ENCODE results near the gene GSTCD.
"Not testable (repeated sequence)": the region's sequence is repeated elsewhere in the genome, so short reads cannot be mapped to it uniquely, and the experiment has no call there.

GSTCD gene

DNA sequence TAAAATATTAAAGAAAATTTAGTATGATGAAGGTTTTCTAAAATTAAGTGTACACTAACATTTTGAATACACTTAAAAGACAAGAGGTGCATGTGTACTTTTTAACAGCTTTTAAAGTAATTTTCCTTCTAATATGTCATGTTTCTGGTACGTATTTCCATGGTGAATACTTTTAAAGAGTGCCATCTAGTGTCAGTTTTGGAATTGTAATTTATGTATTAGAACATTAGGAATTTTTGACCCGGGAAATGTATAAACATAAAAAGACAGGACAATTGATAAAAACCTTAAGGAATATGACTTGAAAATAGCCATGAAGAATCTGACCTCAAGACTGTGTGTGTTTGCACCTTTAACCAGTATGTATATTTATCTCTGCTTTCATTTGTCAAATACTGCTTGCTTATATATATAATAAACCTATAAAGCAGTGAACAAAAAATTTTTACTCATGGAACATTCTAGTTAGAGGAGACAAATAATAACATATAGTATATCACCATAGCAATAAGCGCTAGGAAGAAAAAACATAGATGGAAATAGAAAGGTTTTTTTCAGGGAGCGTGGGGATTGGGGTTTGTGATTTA lies 7.2 kb downstream of the GSTCD start:
- no peaks in the 10 kb centered on the region for H3F3A ChIP-seq (ENCODE audit: low read depth)
- H3K9me3 ChIP-seq (ENCODE audit: insufficient read depth, low read depth, low read length) = no peaks in the 10 kb centered on the region
- H3K4me2 ChIP-seq (ENCODE audit: low read depth, low read length, poor library complexity, severe bottlenecking) = no peak overlapping the region
- no peak overlapping the region for H2AFZ ChIP-seq (ENCODE audit: low read length)
- TF ChIP-seq, protein P1, sequence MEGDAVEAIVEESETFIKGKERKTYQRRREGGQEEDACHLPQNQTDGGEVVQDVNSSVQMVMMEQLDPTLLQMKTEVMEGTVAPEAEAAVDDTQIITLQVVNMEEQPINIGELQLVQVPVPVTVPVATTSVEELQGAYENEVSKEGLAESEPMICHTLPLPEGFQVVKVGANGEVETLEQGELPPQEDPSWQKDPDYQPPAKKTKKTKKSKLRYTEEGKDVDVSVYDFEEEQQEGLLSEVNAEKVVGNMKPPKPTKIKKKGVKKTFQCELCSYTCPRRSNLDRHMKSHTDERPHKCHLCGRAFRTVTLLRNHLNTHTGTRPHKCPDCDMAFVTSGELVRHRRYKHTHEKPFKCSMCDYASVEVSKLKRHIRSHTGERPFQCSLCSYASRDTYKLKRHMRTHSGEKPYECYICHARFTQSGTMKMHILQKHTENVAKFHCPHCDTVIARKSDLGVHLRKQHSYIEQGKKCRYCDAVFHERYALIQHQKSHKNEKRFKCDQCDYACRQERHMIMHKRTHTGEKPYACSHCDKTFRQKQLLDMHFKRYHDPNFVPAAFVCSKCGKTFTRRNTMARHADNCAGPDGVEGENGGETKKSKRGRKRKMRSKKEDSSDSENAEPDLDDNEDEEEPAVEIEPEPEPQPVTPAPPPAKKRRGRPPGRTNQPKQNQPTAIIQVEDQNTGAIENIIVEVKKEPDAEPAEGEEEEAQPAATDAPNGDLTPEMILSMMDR (conservative IDR thresholded peaks at IDR 0.05; ENCODE audit: low read length) = peak; percentile 75
- TF ChIP-seq EZH2phosphoT487 (IDR thresholded peaks at IDR 0.05; ENCODE audit: borderline replicate concordance) = no peak
- H3K79me2 ChIP-seq (ENCODE audit: insufficient read depth, low read length) = peaks cover 12% of the 10 kb centered on the region
- no peaks in the 10 kb centered on the region for H3K9me2 ChIP-seq (replicated peaks; ENCODE audit: low read depth, low read length)
- H3K4me3 ChIP-seq (ENCODE audit: low read length, poor library complexity, severe bottlenecking) = no peak overlapping the region
- H3K9ac ChIP-seq (ENCODE audit: low read depth, low read length, poor library complexity, severe bottlenecking) = no peak overlapping the region
- no peaks in the 10 kb centered on the region for H3K27me3 ChIP-seq (ENCODE audit: insufficient read depth, low read length, poor library complexity, severe bottlenecking)
- no peaks in the 10 kb centered on the region; the same call in 1 of the 2 replicates for H3K36me3 ChIP-seq (ENCODE audit: insufficient read depth, low read length)
- no peaks in the 10 kb centered on the region for H4K20me1 ChIP-seq (ENCODE audit: insufficient read depth, low read length, poor library complexity, severe bottlenecking)
- peaks cover 29% of the 10 kb centered on the region for H3K4me1 ChIP-seq (ENCODE audit: insufficient read depth, low read length, poor library complexity, severe bottlenecking)

DNA sequence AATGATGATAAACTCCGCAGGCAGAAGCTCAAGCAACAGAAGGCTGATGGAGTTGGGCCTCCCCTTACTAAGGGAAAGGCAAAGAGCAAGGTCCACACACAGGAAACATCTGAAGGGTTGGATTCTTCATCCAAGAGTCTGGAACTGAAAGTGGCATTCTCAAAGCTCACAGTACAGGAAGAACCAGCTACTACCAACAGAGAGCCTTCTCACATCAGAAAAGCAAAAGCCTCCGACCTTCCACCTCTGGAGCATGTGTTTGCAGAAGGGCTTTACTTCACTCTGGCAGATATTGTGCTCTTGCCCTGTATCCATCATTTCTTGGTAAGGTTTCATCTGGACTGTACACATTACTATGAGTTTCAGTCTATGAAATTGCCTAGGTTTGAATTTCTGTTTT lies 10.6 kb downstream of the GSTCD start:
- H3K4me3 ChIP-seq (ENCODE audit: low read length, poor library complexity, severe bottlenecking) = no peak overlapping the region
- no peaks in the 10 kb centered on the region for H3K27me3 ChIP-seq (ENCODE audit: insufficient read depth, low read length, poor library complexity, severe bottlenecking)
- no peak overlapping the region for H2AFZ ChIP-seq (ENCODE audit: low read length)
- no peaks in the 10 kb centered on the region for H3K9me2 ChIP-seq (replicated peaks; ENCODE audit: low read depth, low read length)
- H3K79me2 ChIP-seq (ENCODE audit: insufficient read depth, low read length) = no peaks in the 10 kb centered on the region
- H3K36me3 ChIP-seq (ENCODE audit: insufficient read depth, low read length) = no peaks in the 10 kb centered on the region; the same call in 1 of the 2 replicates
- H3K4me1 ChIP-seq (ENCODE audit: insufficient read depth, low read length, poor library complexity, severe bottlenecking) = peaks cover 4% of the 10 kb centered on the region
- H3K9me3 ChIP-seq (ENCODE audit: insufficient read depth, low read depth, low read length) = no peaks in the 10 kb centered on the region
- H3K9ac ChIP-seq (ENCODE audit: low read depth, low read length, poor library complexity, severe bottlenecking) = no peak overlapping the region
- H3K4me2 ChIP-seq (ENCODE audit: low read depth, low read length, poor library complexity, severe bottlenecking) = no peak overlapping the region
- no peaks in the 10 kb centered on the region for H4K20me1 ChIP-seq (ENCODE audit: insufficient read depth, low read length, poor library complexity, severe bottlenecking)
- TF ChIP-seq, protein P1 (conservative IDR thresholded peaks at IDR 0.05; ENCODE audit: low read length) = no peak
- TF ChIP-seq EZH2phosphoT487 (IDR thresholded peaks at IDR 0.05; ENCODE audit: borderline replicate concordance) = no peak
- no peaks in the 10 kb centered on the region for H3F3A ChIP-seq (ENCODE audit: low read depth)

DNA sequence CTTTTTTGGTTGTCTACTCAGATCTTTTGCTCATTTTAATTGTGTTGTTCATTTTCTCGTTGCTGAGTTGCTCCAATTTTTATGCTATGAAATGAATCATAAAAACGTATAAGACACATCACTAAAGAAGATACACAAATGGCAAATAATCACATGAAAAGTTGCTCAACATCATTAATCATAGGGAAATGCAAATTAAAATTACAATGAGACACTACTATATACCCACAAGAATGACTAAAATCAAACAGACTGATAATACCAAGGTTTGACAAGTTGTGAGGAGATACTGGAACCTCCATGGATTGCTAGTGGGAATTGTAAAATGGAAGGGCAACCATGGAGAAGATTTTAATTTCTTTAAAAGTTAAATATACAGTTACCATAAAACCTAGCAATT lies 17.0 kb downstream of the GSTCD start:
- Histone ChIP-seq H3K79me2 (ENCODE audit: insufficient read depth, low read length) (no peaks in the 10 kb centered on the region), H3K36me3 (ENCODE audit: insufficient read depth, low read length) (peaks cover 5% of the 10 kb centered on the region; the same call in 1 of the 2 replicates), H2AFZ (ENCODE audit: low read length) (no peak overlapping the region), H4K20me1 (ENCODE audit: insufficient read depth, low read length, poor library complexity, severe bottlenecking) (no peaks in the 10 kb centered on the region), H3K4me3 (ENCODE audit: low read length, poor library complexity, severe bottlenecking) (no peak overlapping the region), H3K27me3 (ENCODE audit: insufficient read depth, low read length, poor library complexity, severe bottlenecking) (no peaks in the 10 kb centered on the region), H3K9me3 (ENCODE audit: insufficient read depth, low read depth, low read length) (peaks cover 4% of the 10 kb centered on the region; the same call in 1 of the 2 replicates), H3K9ac (ENCODE audit: low read depth, low read length, poor library complexity, severe bottlenecking) (no peak overlapping the region), H3K4me2 (ENCODE audit: low read depth, low read length, poor library complexity, severe bottlenecking) (no peak overlapping the region), H3K4me1 (ENCODE audit: insufficient read depth, low read length, poor library complexity, severe bottlenecking) (no peaks in the 10 kb centered on the region), H3K9me2 (replicated peaks; ENCODE audit: low read depth, low read length) (no peaks in the 10 kb centered on the region), H3F3A (ENCODE audit: low read depth) (no peaks in the 10 kb centered on the region)
- no peak for TF ChIP-seq EZH2phosphoT487 (IDR thresholded peaks at IDR 0.05; ENCODE audit: borderline replicate concordance)
- TF ChIP-seq, protein P1 (conservative IDR thresholded peaks at IDR 0.05; ENCODE audit: low read length) = no peak

DNA sequence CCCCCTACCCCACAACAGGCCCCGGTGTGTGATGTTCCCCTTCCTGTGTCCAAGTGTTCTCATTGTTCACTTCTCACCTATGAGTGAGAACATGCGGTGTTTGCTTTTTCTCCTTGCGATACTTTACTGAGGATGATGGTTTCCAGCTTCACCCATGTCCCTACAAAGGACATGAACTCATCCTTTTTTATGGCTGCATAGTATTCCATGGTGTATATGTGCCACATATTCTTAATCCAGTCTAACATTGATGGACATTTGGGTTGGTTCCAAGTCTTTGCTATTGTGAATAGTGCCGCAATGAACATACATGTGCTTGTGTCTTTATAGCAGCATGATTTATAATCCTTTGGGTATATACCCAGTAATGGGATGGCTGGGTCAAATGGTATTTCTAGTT lies 21.3 kb downstream of the GSTCD start:
- not testable (repeated sequence) for H3K36me3 ChIP-seq (ENCODE audit: insufficient read depth, low read length); H3K4me3 ChIP-seq (ENCODE audit: low read length, poor library complexity, severe bottlenecking); H3F3A ChIP-seq (ENCODE audit: low read depth); H3K9me3 ChIP-seq (ENCODE audit: insufficient read depth, low read depth, low read length); H3K9ac ChIP-seq (ENCODE audit: low read depth, low read length, poor library complexity, severe bottlenecking); H3K9me2 ChIP-seq (replicated peaks; ENCODE audit: low read depth, low read length); H3K4me2 ChIP-seq (ENCODE audit: low read depth, low read length, poor library complexity, severe bottlenecking); H3K79me2 ChIP-seq (ENCODE audit: insufficient read depth, low read length); H2AFZ ChIP-seq (ENCODE audit: low read length); H3K27me3 ChIP-seq (ENCODE audit: insufficient read depth, low read length, poor library complexity, severe bottlenecking); H4K20me1 ChIP-seq (ENCODE audit: insufficient read depth, low read length, poor library complexity, severe bottlenecking); H3K4me1 ChIP-seq (ENCODE audit: insufficient read depth, low read length, poor library complexity, severe bottlenecking)

DNA sequence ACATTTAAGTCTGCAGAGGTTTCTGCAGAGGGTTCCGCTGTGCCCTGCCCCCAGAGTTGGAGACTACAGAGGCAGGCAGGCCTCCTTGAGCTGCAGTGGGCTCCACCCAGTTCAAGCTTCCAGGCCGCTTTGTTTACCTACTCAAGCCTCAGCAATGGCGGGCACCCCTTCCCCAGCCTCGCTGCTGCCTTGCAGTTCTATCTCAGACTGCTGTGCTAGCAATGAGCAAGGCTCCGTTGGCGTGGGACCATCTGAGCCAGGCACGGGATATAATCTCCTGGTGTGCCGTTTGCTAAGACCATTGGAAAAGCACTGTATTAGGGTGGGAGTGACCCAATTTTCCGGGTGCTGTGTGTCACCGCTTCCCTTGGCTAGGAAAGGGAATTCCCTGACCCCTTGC lies 26.6 kb downstream of the GSTCD start:
- H3K36me3 ChIP-seq (ENCODE audit: insufficient read depth, low read length); H3F3A ChIP-seq (ENCODE audit: low read depth): not testable (repeated sequence)
- H3K9me3 ChIP-seq (ENCODE audit: insufficient read depth, low read depth, low read length) = peaks cover 13% of the 10 kb centered on the region; the same call in 1 of the 2 replicates

More for the DNA sequence above, 26.6 kb downstream of the GSTCD start:
- H3K79me2 ChIP-seq (ENCODE audit: insufficient read depth, low read length); H3K4me3 ChIP-seq (ENCODE audit: low read length, poor library complexity, severe bottlenecking); H3K9ac ChIP-seq (ENCODE audit: low read depth, low read length, poor library complexity, severe bottlenecking); H3K27me3 ChIP-seq (ENCODE audit: insufficient read depth, low read length, poor library complexity, severe bottlenecking); H2AFZ ChIP-seq (ENCODE audit: low read length); H3K4me1 ChIP-seq (ENCODE audit: insufficient read depth, low read length, poor library complexity, severe bottlenecking); H3K9me2 ChIP-seq (replicated peaks; ENCODE audit: low read depth, low read length); H4K20me1 ChIP-seq (ENCODE audit: insufficient read depth, low read length, poor library complexity, severe bottlenecking); H3K4me2 ChIP-seq (ENCODE audit: low read depth, low read length, poor library complexity, severe bottlenecking): not testable (repeated sequence)

Measured in Loucy (cell line).